K562 (cell line): ENCODE measurements around the gene CSF1R. TPM values are rescaled to one million over a fixed set of nuclear protein-coding genes. Genes with fewer than 3 reads are reported as not detected.

ENCODE experiments used
- BCOR ChIP-seq: fragments of 450-650 bp; IDR thresholded peaks from 2 replicates; pipeline ENCODE4 v1.6.1; 2016
- MYBL2 ChIP-seq, 2 experiments: fragments of 450-650 bp in 1 of 2; sonication (generic) in 1 of 2; formaldehyde crosslinking in 1 of 2; IDR thresholded peaks; 2 replicates each; pipeline versions ENCODE4 v1.6.1 to v1.8.1; 2017 to 2022; ENCODE audit warnings: borderline replicate concordance in 1 of 2, inconsistent platforms in 1 of 2, low read depth in 1 of 2, mild to moderate bottlenecking in 1 of 2, missing genetic modification reagents in 1 of 2, moderate library complexity in 1 of 2
- NFYB ChIP-seq: IDR thresholded peaks from 2 replicates; pipeline ENCODE4 v1.6.1; 2011; ENCODE audit warnings: mild to moderate bottlenecking, moderate library complexity; ENCODE audit not compliant: insufficient read length; ENCODE audit errors: extremely low read depth
- SAFB2 ChIP-seq: fragments of 200-400 bp; formaldehyde crosslinking; IDR thresholded peaks from 2 replicates; pipeline ENCODE4 v1.6.1; 2018; ENCODE audit warnings: borderline replicate concordance, low read length, low read depth, moderate library complexity; ENCODE audit not compliant: severe bottlenecking
- ZNF75A ChIP-seq: fragments of 450-650 bp; formaldehyde crosslinking; IDR thresholded peaks from 2 replicates; pipeline ENCODE4 v1.4.0; 2020; ENCODE audit warnings: mild to moderate bottlenecking
- polyA plus RNA-seq, 8 experiments: library from polyadenylated mRNA; depleted of rRNA in 4 of 8; stranded (reverse) in 5 of 8; unstranded in 3 of 8; fragments of >200 nt; fragmentation: Nextera tagmentation in 2 of 8; fragmentation: Illumina TruSeq in 1 of 8; extraction: Ambion mirVana in 2 of 8; extraction: Trizol in 1 of 8; gene quantifications; 2 replicates each; pipeline versions ENCODE4 v1.2.1 to v1.2.3, GENCODE V29; 2011 to 2014; ENCODE audit warnings: inconsistent platforms in 1 of 8, missing spikeins in 1 of 8
- total RNA-seq, 7 experiments: library from RNA; depleted of rRNA in 6 of 7; stranded (reverse); fragments of >200 nt in 6 of 7; fragmentation: Illumina TruSeq in 2 of 7; extraction: Trizol in 2 of 7; gene quantifications; 2 replicates each; pipeline versions ENCODE4 v1.2.1 to v1.2.3, GENCODE V29; 2011 to 2021; ENCODE audit warnings: low replicate concordance in 1 of 7
- TF ChIP-seq, protein P1 (sequence below): fragments of 250-450 bp; sonication (Bioruptor Pico); IDR thresholded peaks from 2 replicates; pipeline ENCODE4 v1.5.0; 2021
- TF ChIP-seq, protein P2 (sequence below): fragments of 200-400 bp; formaldehyde crosslinking; IDR thresholded peaks from 2 replicates; pipeline ENCODE4 v1.6.1; 2017; ENCODE audit warnings: mild to moderate bottlenecking, low read depth, low read length, moderate library complexity

CSF1R gene
- total and polyA plus RNA-seq, 9 of the 15 experiments (the other 6 are each of a cell fraction or from before 2014, with no cell fraction given): 0.03 to 0.64 (median 0.20) TPM; not detected in 6

DNA sequence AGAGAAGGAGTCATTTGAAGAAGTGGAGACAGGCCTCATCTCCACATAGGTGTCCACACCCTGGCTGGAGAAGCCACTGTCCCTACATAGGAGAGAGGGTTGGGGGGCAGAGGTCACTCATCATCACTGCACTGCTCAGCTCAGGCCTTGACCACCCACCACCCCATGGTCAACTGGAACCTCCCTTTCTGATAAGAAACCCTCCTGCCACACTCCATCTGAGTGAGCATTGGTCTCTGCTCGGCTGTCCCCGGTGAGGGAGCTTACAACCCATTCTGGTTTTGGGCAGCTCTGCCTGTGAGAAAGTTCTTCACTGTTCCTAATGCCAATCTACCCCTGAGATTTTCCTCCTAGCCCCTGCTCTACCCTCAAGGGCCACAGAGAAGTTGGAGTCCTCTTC is 28.8 kb downstream of the CSF1R start (continued):
- TF ChIP-seq, protein P1, sequence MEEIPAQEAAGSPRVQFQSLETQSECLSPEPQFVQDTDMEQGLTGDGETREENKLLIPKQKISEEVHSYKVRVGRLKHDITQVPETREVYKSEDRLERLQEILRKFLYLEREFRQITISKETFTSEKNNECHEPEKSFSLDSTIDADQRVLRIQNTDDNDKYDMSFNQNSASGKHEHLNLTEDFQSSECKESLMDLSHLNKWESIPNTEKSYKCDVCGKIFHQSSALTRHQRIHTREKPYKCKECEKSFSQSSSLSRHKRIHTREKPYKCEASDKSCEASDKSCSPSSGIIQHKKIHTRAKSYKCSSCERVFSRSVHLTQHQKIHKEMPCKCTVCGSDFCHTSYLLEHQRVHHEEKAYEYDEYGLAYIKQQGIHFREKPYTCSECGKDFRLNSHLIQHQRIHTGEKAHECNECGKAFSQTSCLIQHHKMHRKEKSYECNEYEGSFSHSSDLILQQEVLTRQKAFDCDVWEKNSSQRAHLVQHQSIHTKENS (CRISPR knock-in tag): no peak
- TF ChIP-seq ZNF75A: no peak
- TF ChIP-seq NFYB: no peak
- TF ChIP-seq MYBL2 (IDR thresholded peaks at IDR 0.05; ENCODE audit: low read depth): no peak
- TF ChIP-seq MYBL2 (CRISPR knock-in tag; IDR thresholded peaks at IDR 0.05; ENCODE audit: borderline replicate concordance): no peak
- TF ChIP-seq SAFB2: no peak
- TF ChIP-seq, protein P2, sequence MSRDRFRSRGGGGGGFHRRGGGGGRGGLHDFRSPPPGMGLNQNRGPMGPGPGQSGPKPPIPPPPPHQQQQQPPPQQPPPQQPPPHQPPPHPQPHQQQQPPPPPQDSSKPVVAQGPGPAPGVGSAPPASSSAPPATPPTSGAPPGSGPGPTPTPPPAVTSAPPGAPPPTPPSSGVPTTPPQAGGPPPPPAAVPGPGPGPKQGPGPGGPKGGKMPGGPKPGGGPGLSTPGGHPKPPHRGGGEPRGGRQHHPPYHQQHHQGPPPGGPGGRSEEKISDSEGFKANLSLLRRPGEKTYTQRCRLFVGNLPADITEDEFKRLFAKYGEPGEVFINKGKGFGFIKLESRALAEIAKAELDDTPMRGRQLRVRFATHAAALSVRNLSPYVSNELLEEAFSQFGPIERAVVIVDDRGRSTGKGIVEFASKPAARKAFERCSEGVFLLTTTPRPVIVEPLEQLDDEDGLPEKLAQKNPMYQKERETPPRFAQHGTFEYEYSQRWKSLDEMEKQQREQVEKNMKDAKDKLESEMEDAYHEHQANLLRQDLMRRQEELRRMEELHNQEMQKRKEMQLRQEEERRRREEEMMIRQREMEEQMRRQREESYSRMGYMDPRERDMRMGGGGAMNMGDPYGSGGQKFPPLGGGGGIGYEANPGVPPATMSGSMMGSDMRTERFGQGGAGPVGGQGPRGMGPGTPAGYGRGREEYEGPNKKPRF: no peak
- TF ChIP-seq BCOR: no peak
